ENCODE data around the gene GUCA1A. TPM values are rescaled to one million over a fixed set of nuclear protein-coding genes. Genes with fewer than 3 reads are reported as not detected.

GUCA1A gene
- total RNA-seq, 1 experiment from 2014 or later: 17.2 TPM

DNA sequence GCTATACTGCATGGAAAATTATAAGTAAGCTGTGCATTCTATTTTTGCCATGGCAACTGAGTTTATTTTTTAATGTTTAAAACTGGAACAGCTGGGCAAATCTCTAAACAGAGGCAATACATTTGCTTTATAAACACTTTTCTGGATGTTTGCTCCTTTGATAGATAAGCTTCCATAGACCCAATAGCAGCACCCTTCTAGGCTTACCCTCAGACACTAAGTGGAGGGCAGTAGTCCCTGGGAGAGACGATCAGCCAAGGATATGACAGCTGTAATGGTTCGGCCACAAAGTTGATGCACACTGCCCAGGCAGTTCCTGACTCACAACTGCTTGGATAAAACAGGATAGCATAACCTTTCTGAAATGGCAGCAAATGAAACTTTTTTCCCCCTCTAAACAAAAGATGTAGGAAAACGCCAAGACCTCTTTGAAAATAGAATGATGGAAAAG, 53.0 kb downstream of the GUCA1A start:
- Histone ChIP-seq H3K56ac (ENCODE audit: insufficient read length, low read depth, low read length) (no peak overlapping the region), H3K79me1 (ENCODE audit: insufficient read depth, low read depth, low read length, poor library complexity, severe bottlenecking) (no peaks in the 10 kb centered on the region), H3K79me2 (ENCODE audit: insufficient read depth, low read length) (no peaks in the 10 kb centered on the region), H3K4me1 (ENCODE audit: insufficient read depth, low read length) (no peaks in the 10 kb centered on the region), H3T11ph (ENCODE audit: low read length) (no peak overlapping the region), H2AK5ac (ENCODE audit: insufficient read length, low read length) (no peak overlapping the region), H2AFZ (ENCODE audit: low read length) (no peak overlapping the region), H4K91ac (ENCODE audit: insufficient read length, low read depth, low read length) (no peak overlapping the region), H3K9ac (ENCODE audit: extremely low read depth, insufficient read length, low read length) (no peak overlapping the region), H4K8ac (replicated peaks; ENCODE audit: insufficient read length, low read depth, low read length) (no peak overlapping the region), H3K9me3 (ENCODE audit: control insufficient read depth, low read depth, low read length) (no peaks in the 10 kb centered on the region), H2BK15ac (ENCODE audit: low read depth, low read length) (no peak overlapping the region), H3K14ac (ENCODE audit: insufficient read depth, low read length) (no peak overlapping the region), H3K27ac (ENCODE audit: insufficient read length, low read depth, low read length) (no peak overlapping the region), H4K5ac (ENCODE audit: insufficient read length, low read depth, low read length) (no peak overlapping the region), H2BK120ac (ENCODE audit: low read depth, low read length, poor library complexity, severe bottlenecking) (no peak overlapping the region), H2BK20ac (ENCODE audit: low read depth, low read length, poor library complexity, severe bottlenecking) (no peak overlapping the region), H3K4me2 (ENCODE audit: insufficient read depth, insufficient read length, low read length) (no peak overlapping the region), H3K18ac (ENCODE audit: insufficient read length, low read depth, low read length) (no peak overlapping the region), H4K20me1 (ENCODE audit: control insufficient read depth, insufficient read depth, insufficient read length) (no peaks in the 10 kb centered on the region), H2BK12ac (ENCODE audit: insufficient read length, low read depth, low read length) (no peak overlapping the region), H2BK5ac (ENCODE audit: insufficient read length, low read length) (no peak overlapping the region), H3K23me2 (ENCODE audit: insufficient read length, low read depth, low read length, poor library complexity, severe bottlenecking) (no peaks in the 10 kb centered on the region), H3K4ac (ENCODE audit: low read depth, low read length) (no peak overlapping the region), H3K27me3 (ENCODE audit: insufficient read depth, low read length) (no peaks in the 10 kb centered on the region), H3K23ac (ENCODE audit: insufficient read length, low read depth, low read length) (no peak overlapping the region)
- H3K9me3 Mint-ChIP-seq: no peaks in the 10 kb centered on the region
- no peak for TF ChIP-seq CTCF (conservative IDR thresholded peaks at IDR 0.05)
- no peak for DNase-seq
- peaks cover 3 to 23% (median 22%) of the 10 kb centered on the region in 3 experiments; a peak in 6 of 7 replicates for H3K36me3 Mint-ChIP-seq (ENCODE audit: insufficient read depth in 1 of 3, low read depth in 3 of 3)
- H3K27ac Mint-ChIP-seq: peak overlapping the region in 2 of 3 experiments; percentile 81 to 87; a peak in 3 of 7 replicates
- peaks cover 0 to 5% of the 10 kb centered on the region in 2 experiments; a peak in 3 of 4 replicates for H3K4me1 Mint-ChIP-seq
- no peak overlapping the region for H3K4me3 Mint-ChIP-seq
- no peaks in the 10 kb centered on the region; the same call in 1 of the 2 replicates for H3K27me3 Mint-ChIP-seq (ENCODE audit: low read depth)
- no CpG with 5 or more reads among the region's 3 CpGs for WGBS (ENCODE audit: extremely low coverage, insufficient read length, low lambda C conversion rate)
